Trophoblast cell (in vitro differentiated cells and primary cell): ENCODE results near the gene TMIGD1.
A peak's percentile ranks its signal among the peaks of the same experiment; 100 is the strongest.

Source experiments
- DNase-seq, 2 donors: peaks; one replicate each; pipeline ENCODE4 v3.0.0-alpha.2; 2016
- H2AFZ ChIP-seq: 2 replicates; pipeline ENCODE4 v1.6.1; 2013; ENCODE audit warnings: low read length, moderate library complexity, mild to moderate bottlenecking; ENCODE audit not compliant: insufficient read depth, poor library complexity
- H2AK5ac ChIP-seq: 2 replicates; pipeline ENCODE4 v1.6.1; 2013; ENCODE audit warnings: mild to moderate bottlenecking, low read length
- H2BK120ac ChIP-seq: 2 replicates; pipeline ENCODE4 v1.6.1; 2013; ENCODE audit warnings: low read length, mild to moderate bottlenecking, moderate library complexity; ENCODE audit not compliant: insufficient read depth, poor library complexity
- H2BK12ac ChIP-seq: 2 replicates; pipeline ENCODE4 v1.6.1; 2013; ENCODE audit warnings: mild to moderate bottlenecking, low read length, moderate library complexity
- H2BK5ac ChIP-seq: 2 replicates; pipeline ENCODE4 v1.6.1; 2013; ENCODE audit warnings: low read length, low read depth, moderate library complexity, mild to moderate bottlenecking; ENCODE audit not compliant: poor library complexity
- H3K14ac ChIP-seq: 2 replicates; pipeline ENCODE4 v1.6.1; 2013; ENCODE audit warnings: mild to moderate bottlenecking, low read length
- H3K18ac ChIP-seq: 2 replicates; pipeline ENCODE4 v1.6.1; 2013; ENCODE audit warnings: mild to moderate bottlenecking, low read length
- H3K23ac ChIP-seq: 2 replicates; pipeline ENCODE4 v1.6.1; 2013; ENCODE audit warnings: low read length
- H3K27ac ChIP-seq: 2 replicates; pipeline ENCODE4 v1.5.1; 2013; ENCODE audit warnings: low read depth, mild to moderate bottlenecking, inconsistent platforms, low read length, moderate library complexity
- H3K27me3 ChIP-seq: 2 replicates; pipeline ENCODE4 v1.6.1; 2013; ENCODE audit warnings: inconsistent platforms, mild to moderate bottlenecking, low read length, moderate library complexity; ENCODE audit not compliant: insufficient read depth
- H3K36me3 ChIP-seq, 2 experiments: 1 replicate in 1 of 2; 2 replicates in 1 of 2; pipeline ENCODE4 v1.6.1; 2013; ENCODE audit warnings: low read length in 2 of 2, mild to moderate bottlenecking in 2 of 2, moderate library complexity in 1 of 2; ENCODE audit not compliant: insufficient read depth in 2 of 2, control insufficient read depth in 1 of 2
- H3K4ac ChIP-seq: 2 replicates; pipeline ENCODE4 v1.6.1; 2013; ENCODE audit warnings: low read depth, mild to moderate bottlenecking, low read length, moderate library complexity
- H3K4me1 ChIP-seq, 2 experiments: 1 replicate in 1 of 2; 2 replicates in 1 of 2; pipeline ENCODE4 v1.6.1; 2013; ENCODE audit warnings: low read length in 2 of 2, mild to moderate bottlenecking in 2 of 2, moderate library complexity in 1 of 2; ENCODE audit not compliant: insufficient read depth in 2 of 2, control insufficient read depth in 1 of 2
- H3K4me2 ChIP-seq: 2 replicates; pipeline ENCODE4 v1.6.1; 2013; ENCODE audit warnings: inconsistent platforms, mild to moderate bottlenecking, low read length, moderate library complexity
- H3K4me3 ChIP-seq: 2 replicates; pipeline ENCODE4 v1.5.1; 2013; ENCODE audit warnings: mild to moderate bottlenecking, low read depth, low read length, inconsistent platforms
- H3K79me1 ChIP-seq: one replicate; pipeline ENCODE4 v1.6.1; 2013; ENCODE audit warnings: low read length
- H3K79me2 ChIP-seq: 2 replicates; pipeline ENCODE4 v1.6.1; 2013; ENCODE audit warnings: low read length, mild to moderate bottlenecking; ENCODE audit not compliant: control insufficient read depth, insufficient read depth, poor library complexity
- H3K9ac ChIP-seq: 2 replicates; pipeline ENCODE4 v1.6.1; 2013; ENCODE audit warnings: mild to moderate bottlenecking, low read length
- H3K9me3 ChIP-seq: 2 replicates; pipeline ENCODE4 v1.6.1; 2013; ENCODE audit warnings: low read depth, mild to moderate bottlenecking, control low read depth, inconsistent platforms, low read length; ENCODE audit not compliant: insufficient read depth
- H4K12ac ChIP-seq: 2 replicates; pipeline ENCODE4 v1.6.1; 2013; ENCODE audit warnings: low read depth, mild to moderate bottlenecking, low read length, moderate library complexity
- H4K8ac ChIP-seq: 2 replicates; pipeline ENCODE4 v1.6.1; 2013; ENCODE audit warnings: low read depth, mild to moderate bottlenecking, low read length, moderate library complexity
- H4K91ac ChIP-seq: one replicate; pipeline ENCODE4 v1.6.1; 2013; ENCODE audit warnings: low read depth, mild to moderate bottlenecking, low read length, moderate library complexity
- WGBS: extraction: QIAGEN DNeasy Blood & Tissue Kit; methylation state at CpG from one replicate; pipeline ENCODE4 v1.1.7; 2013; ENCODE audit warnings: missing lambda C conversion rate; ENCODE audit not compliant: insufficient read length, insufficient coverage; ENCODE audit errors: extremely low coverage; 5-methylcytosine and 5-hydroxymethylcytosine counted together

Gene TMIGD1

DNA sequence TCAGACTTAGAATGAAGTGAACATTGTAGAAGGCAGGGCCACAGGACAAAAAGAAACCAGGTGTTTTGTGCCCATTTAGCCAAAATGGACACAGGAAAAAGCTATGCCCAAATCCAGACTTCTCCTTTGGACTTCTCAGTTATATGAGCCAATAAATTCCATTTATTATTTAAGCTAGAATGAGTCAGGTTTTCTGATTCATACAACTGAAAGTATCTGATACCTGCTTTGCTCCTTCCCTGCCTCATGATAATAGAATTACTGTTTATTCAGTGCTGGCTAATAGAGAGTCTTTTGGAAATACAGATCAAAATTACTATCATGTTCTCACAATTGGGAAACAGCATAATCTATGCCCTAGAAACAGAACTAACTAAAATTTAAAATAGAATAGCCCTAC lies 36.1 kb upstream of the TMIGD1 start:
- no peaks in the 10 kb centered on the region for H3K9me3 ChIP-seq
- no peak overlapping the region for H2AK5ac ChIP-seq
- no peak overlapping the region for H4K91ac ChIP-seq
- H3K18ac ChIP-seq: no peak overlapping the region
- H3K23ac ChIP-seq: no peak overlapping the region
- H4K12ac ChIP-seq: no peak overlapping the region
- H3K79me2 ChIP-seq: no peaks in the 10 kb centered on the region
- no peak overlapping the region for H2BK5ac ChIP-seq
- H2BK120ac ChIP-seq: no peak overlapping the region
- no peaks in the 10 kb centered on the region for H3K4me1 ChIP-seq
- no peak overlapping the region for H3K9ac ChIP-seq
- H3K79me1 ChIP-seq: no peaks in the 10 kb centered on the region
- H3K4me2 ChIP-seq: no peak overlapping the region
- H3K4ac ChIP-seq: no peak overlapping the region
- DNase-seq: no peak
- no peak overlapping the region for H3K27ac ChIP-seq
- H2BK12ac ChIP-seq: no peak overlapping the region
- H2AFZ ChIP-seq: no peak overlapping the region
- no peaks in the 10 kb centered on the region for H3K36me3 ChIP-seq
- H3K14ac ChIP-seq: no peak overlapping the region
- H3K27me3 ChIP-seq: no peaks in the 10 kb centered on the region
- no peak overlapping the region for H3K4me3 ChIP-seq
- H4K8ac ChIP-seq: no peak overlapping the region

DNA sequence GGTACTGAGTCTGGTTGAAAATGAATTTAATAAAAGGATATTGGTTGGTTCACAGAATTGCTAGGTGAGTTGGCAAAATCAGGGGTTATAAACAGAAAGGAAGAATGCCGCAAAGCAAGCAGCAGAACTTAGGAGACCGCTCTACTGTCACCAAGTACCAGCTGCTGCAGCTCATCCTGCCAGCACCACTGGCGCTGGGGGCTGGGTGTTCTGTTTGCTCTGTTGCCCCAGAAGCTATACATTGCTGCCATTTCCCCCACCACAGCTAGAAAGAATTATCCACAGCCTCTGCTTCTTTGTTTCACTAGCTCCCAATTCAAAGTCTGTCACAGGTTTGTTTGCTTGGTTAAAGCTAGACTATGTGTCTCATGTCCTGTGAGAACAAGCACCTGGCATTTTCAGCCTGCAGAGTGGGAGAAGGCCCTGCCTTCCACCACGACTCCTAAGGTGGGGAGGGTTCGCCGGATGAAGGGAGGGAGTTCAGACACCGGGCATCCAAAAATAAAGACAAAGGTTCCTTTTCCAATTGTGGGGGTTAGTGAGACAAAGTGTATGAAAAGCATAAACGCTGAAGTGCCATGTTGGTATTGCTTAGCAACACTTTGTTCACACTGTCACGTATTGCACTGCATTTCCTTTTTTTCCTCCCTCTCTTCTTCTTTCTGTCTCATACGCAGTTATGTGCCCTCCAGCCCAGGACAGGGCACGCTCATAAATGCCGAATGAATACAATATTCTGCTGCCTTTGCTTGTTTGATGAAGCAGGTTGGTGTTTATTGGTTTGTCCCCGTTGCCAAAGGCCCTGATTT lies 35.3 kb upstream of the TMIGD1 start:
- H4K12ac ChIP-seq: no peak overlapping the region
- no peaks in the 10 kb centered on the region for H3K79me2 ChIP-seq
- no peak overlapping the region for H2BK5ac ChIP-seq
- no peaks in the 10 kb centered on the region for H3K9me3 ChIP-seq
- H4K8ac ChIP-seq: no peak overlapping the region
- no peak overlapping the region for H3K4ac ChIP-seq
- no peak overlapping the region for H2AK5ac ChIP-seq
- no peak overlapping the region for H2BK12ac ChIP-seq
- no peak overlapping the region for H3K4me3 ChIP-seq
- no peaks in the 10 kb centered on the region for H3K79me1 ChIP-seq
- no peaks in the 10 kb centered on the region for H3K4me1 ChIP-seq
- no CpG with 5 or more reads among the region's 13 CpGs for WGBS
- H3K9ac ChIP-seq: no peak overlapping the region
- no peak overlapping the region for H3K23ac ChIP-seq
- H3K36me3 ChIP-seq: no peaks in the 10 kb centered on the region
- no peak overlapping the region for H3K18ac ChIP-seq
- H3K27me3 ChIP-seq: no peaks in the 10 kb centered on the region
- H3K4me2 ChIP-seq: no peak overlapping the region
- H2BK120ac ChIP-seq: no peak overlapping the region
- H3K27ac ChIP-seq: no peak overlapping the region
- no peak overlapping the region for H3K14ac ChIP-seq
- DNase-seq: no peak
- no peak overlapping the region for H4K91ac ChIP-seq
- H2AFZ ChIP-seq: no peak overlapping the region

DNA sequence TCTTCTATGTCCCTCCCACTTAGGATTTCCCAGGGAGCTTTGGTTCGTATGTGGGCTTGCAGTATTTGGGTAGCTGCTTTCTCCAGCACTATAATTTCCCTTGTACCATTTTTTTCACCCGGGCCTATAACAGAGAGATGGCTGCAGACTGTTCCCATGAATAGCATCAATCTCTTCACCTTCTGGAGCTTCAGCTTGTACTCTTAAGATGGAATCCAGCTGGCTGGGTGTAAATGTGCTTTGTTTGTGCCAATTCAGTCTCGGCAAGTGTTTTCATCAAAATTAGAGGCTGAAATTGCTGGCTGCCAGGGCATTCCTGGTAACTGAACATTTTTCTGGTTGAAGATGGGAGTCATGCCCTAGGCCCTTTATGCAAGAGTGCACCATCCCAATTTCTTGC lies 32.7 kb upstream of the TMIGD1 start:
- Histone ChIP-seq H3K23ac (no peak overlapping the region), H2AFZ (no peak overlapping the region), H3K4me1 (no peaks in the 10 kb centered on the region), H3K4me3 (no peak overlapping the region), H4K91ac (no peak overlapping the region), H2AK5ac (no peak overlapping the region), H3K79me1 (no peaks in the 10 kb centered on the region), H3K36me3 (no peaks in the 10 kb centered on the region), H3K4ac (no peak overlapping the region), H3K9me3 (peaks cover 5% of the 10 kb centered on the region), H3K9ac (no peak overlapping the region), H2BK12ac (no peak overlapping the region), H3K27me3 (no peaks in the 10 kb centered on the region), H3K79me2 (no peaks in the 10 kb centered on the region), H2BK120ac (no peak overlapping the region), H4K8ac (no peak overlapping the region), H3K4me2 (no peak overlapping the region), H3K18ac (no peak overlapping the region), H3K14ac (no peak overlapping the region), H4K12ac (no peak overlapping the region), H3K27ac (no peak overlapping the region), H2BK5ac (no peak overlapping the region)
- DNase-seq: no peak
- WGBS: no CpG with 5 or more reads among the region's 3 CpGs

DNA sequence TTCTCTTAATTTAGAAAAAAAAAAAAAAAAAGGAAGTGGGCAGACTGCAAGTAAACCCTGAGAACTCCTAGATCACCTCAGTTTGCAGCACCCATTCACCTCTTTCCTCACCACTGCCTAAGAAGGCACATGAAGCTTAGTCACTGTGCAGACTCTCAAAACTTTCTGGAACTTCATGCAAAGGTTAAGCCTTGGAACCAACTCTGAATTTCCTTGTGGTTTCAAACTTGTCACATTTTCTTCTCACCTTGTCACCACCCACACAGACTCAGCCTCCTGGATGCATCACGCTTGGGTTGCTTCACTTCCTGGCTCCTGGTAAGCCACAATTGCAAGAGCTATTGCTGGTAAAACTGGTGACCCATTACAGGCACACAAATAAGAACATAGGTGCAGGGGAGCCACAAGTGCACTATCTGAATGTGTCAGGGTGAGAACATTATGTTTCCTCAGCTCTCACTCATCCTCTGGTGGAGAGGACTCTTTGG lies 29.9 kb upstream of the TMIGD1 start:
- H2BK5ac ChIP-seq: no peak overlapping the region
- no peaks in the 10 kb centered on the region for H3K4me1 ChIP-seq
- H3K9me3 ChIP-seq: peaks cover 5% of the 10 kb centered on the region
- H3K18ac ChIP-seq: no peak overlapping the region
- DNase-seq: peak; percentile 48 to 57
- no peak overlapping the region for H3K27ac ChIP-seq
- no peak overlapping the region for H3K4me3 ChIP-seq
- H3K4ac ChIP-seq: no peak overlapping the region
- no peaks in the 10 kb centered on the region for H3K36me3 ChIP-seq
- no peak overlapping the region for H2AK5ac ChIP-seq
- no peaks in the 10 kb centered on the region for H3K27me3 ChIP-seq
- H3K4me2 ChIP-seq: no peak overlapping the region
- no peak overlapping the region for H4K8ac ChIP-seq
- no peaks in the 10 kb centered on the region for H3K79me2 ChIP-seq
- no peak overlapping the region for H3K23ac ChIP-seq
- WGBS: no CpG with 5 or more reads among the region's 1 CpG
- no peak overlapping the region for H2AFZ ChIP-seq
- no peak overlapping the region for H3K9ac ChIP-seq
- H2BK12ac ChIP-seq: no peak overlapping the region
- no peak overlapping the region for H3K14ac ChIP-seq
- no peak overlapping the region for H4K91ac ChIP-seq
- no peak overlapping the region for H2BK120ac ChIP-seq
- H4K12ac ChIP-seq: no peak overlapping the region
- no peaks in the 10 kb centered on the region for H3K79me1 ChIP-seq
